Spinal cord (tissue), 10 donors: ENCODE results near the gene GAS2L1. TPM values are rescaled to one million over a fixed set of nuclear protein-coding genes. Genes with fewer than 3 reads are reported as not detected.

ENCODE experiments used
- DNase-seq, 6 donors: peaks; one replicate each; pipeline versions ENCODE4 v3.0.0 to v3.0.0-alpha.2; 2013 to 2015; ENCODE audit warnings: low spot score in 6 of 6, low read depth in 4 of 6
- H3K27ac ChIP-seq: one replicate; pipeline ENCODE4 v1.5.1; 2013; ENCODE audit warnings: low read depth, low read length, control low read depth
- H3K27me3 ChIP-seq: one replicate; pipeline ENCODE4 v1.6.1; 2013; ENCODE audit warnings: low read length; ENCODE audit not compliant: control insufficient read depth, insufficient read depth
- H3K36me3 ChIP-seq: one replicate; pipeline ENCODE4 v1.6.1; 2013; ENCODE audit warnings: low read length; ENCODE audit not compliant: control insufficient read depth, insufficient read depth
- H3K4me1 ChIP-seq: one replicate; pipeline ENCODE4 v1.6.1; 2013; ENCODE audit warnings: low read length; ENCODE audit not compliant: control insufficient read depth, insufficient read depth
- H3K4me3 ChIP-seq: one replicate; pipeline ENCODE4 v1.5.1; 2013; ENCODE audit warnings: low read depth, low read length, control low read depth
- H3K9me3 ChIP-seq: one replicate; pipeline ENCODE4 v1.6.1; 2013; ENCODE audit warnings: low read length; ENCODE audit not compliant: control insufficient read depth, insufficient read depth
- WGBS: methylation state at CpG from one replicate; pipeline ENCODE4 v1.1.5; 2013; ENCODE audit warnings: missing lambda C conversion rate; ENCODE audit not compliant: insufficient coverage; 5-methylcytosine and 5-hydroxymethylcytosine counted together
- polyA plus RNA-seq, 2 donors: library from polyadenylated mRNA; unstranded; fragments of 120-200 nt; gene quantifications; one replicate each; pipeline ENCODE4 v1.2.1, GENCODE V29; 2013; ENCODE audit not compliant: insufficient read length in 2 of 2
- total RNA-seq, 2 donors: library from RNA; depleted of rRNA in 1 of 2; stranded (reverse); fragments of 120-200 nt in 1 of 2; fragments of >200 nt in 1 of 2; gene quantifications; one replicate each; pipeline versions ENCODE4 v1.2.3 to v1.2.4, GENCODE V29; 2013 to 2014
- donor health status: healthy.

Gene GAS2L1
- total and polyA plus RNA-seq, 4 donors, result 5.7 to 28.4 (median 15.2) TPM

DNA sequence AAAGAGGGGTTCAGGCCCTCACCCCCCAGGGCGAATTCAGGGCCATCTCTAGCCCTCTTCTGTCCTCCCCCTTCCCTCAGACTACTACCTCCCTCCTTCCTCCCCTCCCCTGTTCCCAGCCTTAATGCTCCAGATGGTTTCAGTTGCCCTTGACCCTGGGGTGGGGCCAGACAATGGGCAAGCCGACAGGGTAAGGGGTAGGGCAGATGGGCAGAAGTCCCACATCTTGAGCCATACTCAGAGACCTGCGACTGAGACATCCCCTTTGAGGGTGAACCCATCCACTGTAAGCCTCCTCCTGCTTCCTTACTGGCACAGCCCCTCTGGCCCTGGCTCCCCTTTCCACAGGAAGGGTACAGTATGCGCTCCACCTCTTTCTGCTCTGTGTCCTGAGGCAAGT lies 40.5 kb upstream of the GAS2L1 start:
- Histone ChIP-seq H3K36me3 (peaks cover 37% of the 10 kb centered on the region), H3K9me3 (no peaks in the 10 kb centered on the region), H3K4me1 (peaks cover 18% of the 10 kb centered on the region), H3K27me3 (no peaks in the 10 kb centered on the region), H3K4me3 (no peak overlapping the region), H3K27ac (no peak overlapping the region)
- no peak for DNase-seq
- 66% methylated on average over 4 of the region's 4 CpGs for WGBS

GRCh38 chr22:29266564-29267461 lies 39.6 kb upstream of the GAS2L1 start:
- WGBS, result 19% methylated on average over 13 of the region's 13 CpGs
- Histone ChIP-seq H3K4me3 (peak overlapping the region; percentile 100), H3K36me3 (peaks cover 32% of the 10 kb centered on the region), H3K27ac (peak overlapping the region; percentile 33), H3K27me3 (no peaks in the 10 kb centered on the region), H3K9me3 (no peaks in the 10 kb centered on the region), H3K4me1 (peaks cover 18% of the 10 kb centered on the region)
- no peak for DNase-seq

DNA sequence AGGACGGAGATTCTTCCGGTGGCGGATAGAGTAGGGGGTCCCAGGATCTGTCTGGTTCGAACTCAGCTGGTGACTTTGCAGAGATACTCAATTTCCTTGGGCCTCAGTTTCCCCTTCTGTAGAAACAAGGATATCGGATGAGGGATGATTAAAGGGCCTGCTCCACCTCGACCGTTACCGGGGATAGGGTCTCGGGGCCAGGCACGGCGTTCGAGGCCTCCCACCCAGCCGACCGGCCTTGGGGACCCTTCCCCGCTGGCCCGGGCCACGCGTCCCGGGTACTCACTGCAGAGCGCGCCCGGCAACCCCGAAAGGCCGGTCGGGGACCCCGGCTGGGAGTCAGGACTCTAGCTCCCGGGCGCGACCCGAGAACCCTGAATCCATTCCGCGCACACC lies 39.0 kb upstream of the GAS2L1 start:
- Histone ChIP-seq H3K27ac (peak overlapping the region; percentile 99), H3K36me3 (peaks cover 32% of the 10 kb centered on the region), H3K9me3 (no peaks in the 10 kb centered on the region), H3K4me1 (peaks cover 18% of the 10 kb centered on the region), H3K27me3 (no peaks in the 10 kb centered on the region), H3K4me3 (peak overlapping the region; percentile 100)
- under 1% methylated on average over 32 of the region's 32 CpGs for WGBS
- peak in 2 of 6 donors; percentile 6 to 32 for DNase-seq

- Histone ChIP-seq H3K36me3 (peaks cover 28% of the 10 kb centered on the region), H3K9me3 (no peaks in the 10 kb centered on the region), H3K4me1 (peaks cover 18% of the 10 kb centered on the region), H3K27ac (peak within 1 kb of the TSS; percentile 99), H3K27me3 (no peaks in the 10 kb centered on the region), H3K4me3 (peak within 1 kb of the TSS; percentile 100)
- WGBS, result under 1% methylated on average over 65 of the region's 67 CpGs
- DNase-seq, result peak; percentile 90 to 98 (median 96)
Measured at GRCh38 chr22:29267858-29268510, 38.5 kb upstream of the GAS2L1 start, which contains the start of the genes EWSR1 and RHBDD3. Gene EWSR1 (plus strand): TSS chr22:29268268. CDS start chr22:29268337, 69 bp downstream. Gene RHBDD3 (minus strand): TSS chr22:29267981. CDS start chr22:29265626, 2,355 bp downstream.

- peak overlapping the region; percentile 100 for H3K4me3 ChIP-seq
- peak overlapping the region; percentile 99 for H3K27ac ChIP-seq
- H3K4me1 ChIP-seq, result peaks cover 18% of the 10 kb centered on the region
- peaks cover 24% of the 10 kb centered on the region for H3K36me3 ChIP-seq
- 0% methylated on average over 51 of the region's 51 CpGs for WGBS
- H3K27me3 ChIP-seq, result no peaks in the 10 kb centered on the region
- H3K9me3 ChIP-seq, result no peaks in the 10 kb centered on the region
- peak; percentile 46 to 89 (median 64) for DNase-seq
Measured at GRCh38 chr22:29268511-29269229, 37.8 kb upstream of the GAS2L1 start.

DNA sequence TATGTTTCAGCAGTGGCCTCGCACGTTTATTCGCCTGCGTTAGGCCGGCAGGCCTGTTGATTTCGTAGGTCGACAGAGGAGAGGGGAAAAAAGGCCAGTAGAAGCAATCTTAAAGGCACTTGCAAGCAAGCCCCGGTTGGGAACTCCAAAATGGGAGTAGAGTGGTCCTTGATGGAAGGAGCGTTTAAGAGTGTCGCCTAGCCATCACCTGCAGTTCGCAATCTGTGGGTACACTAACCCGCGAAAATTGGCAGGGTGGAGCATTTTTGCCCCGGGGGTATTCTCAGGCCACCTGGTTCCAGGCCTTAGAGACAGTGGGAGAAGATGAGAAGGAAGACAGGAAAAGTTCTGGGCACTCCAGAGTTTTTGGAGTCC lies 37.2 kb upstream of the GAS2L1 start:
- Histone ChIP-seq H3K27me3 (no peaks in the 10 kb centered on the region), H3K4me3 (peak overlapping the region; percentile 100), H3K4me1 (peaks cover 18% of the 10 kb centered on the region), H3K9me3 (no peaks in the 10 kb centered on the region), H3K27ac (peak overlapping the region; percentile 99), H3K36me3 (peaks cover 20% of the 10 kb centered on the region)
- no peak for DNase-seq
- under 1% methylated on average over 14 of the region's 14 CpGs for WGBS

DNA sequence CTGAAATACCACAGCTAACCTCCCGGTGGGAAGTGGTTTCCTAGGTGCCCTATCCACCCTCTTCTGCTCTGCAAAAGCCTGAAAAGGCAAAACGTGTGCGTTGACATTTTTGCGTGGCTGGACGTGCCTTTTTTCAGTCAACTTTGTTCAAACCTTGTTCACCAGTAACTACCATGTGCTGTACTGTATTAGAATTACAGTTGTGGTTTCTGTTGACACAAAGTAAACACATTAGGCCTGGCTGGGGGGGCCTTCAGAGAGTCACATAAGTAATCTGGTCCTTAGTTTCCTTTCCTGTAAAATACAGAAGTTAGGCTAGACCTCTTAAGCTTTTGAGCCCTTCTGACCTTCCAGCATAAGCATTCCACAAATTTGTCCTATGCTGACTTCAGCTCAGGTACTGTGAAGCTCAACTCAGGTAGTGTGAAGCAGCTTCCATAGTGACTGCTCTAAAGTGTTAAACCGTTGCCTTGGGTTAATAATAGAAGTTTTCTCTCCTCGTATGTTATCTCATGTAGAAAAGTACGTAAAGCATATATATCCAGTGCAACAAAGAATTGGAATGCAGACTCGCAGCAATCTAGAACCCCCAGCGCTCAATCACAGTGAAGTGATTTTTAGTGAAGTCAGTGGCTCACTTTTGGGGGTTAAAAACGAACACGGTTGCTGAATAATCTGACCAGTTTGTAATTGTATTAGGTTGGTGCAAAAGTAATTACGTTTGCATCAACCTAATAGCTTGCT lies 36.5 kb upstream of the GAS2L1 start:
- Histone ChIP-seq H3K36me3 (peaks cover 15% of the 10 kb centered on the region), H3K4me1 (peaks cover 18% of the 10 kb centered on the region), H3K27ac (no peak overlapping the region), H3K4me3 (peak overlapping the region; percentile 100), H3K27me3 (no peaks in the 10 kb centered on the region), H3K9me3 (no peaks in the 10 kb centered on the region)
- DNase-seq, result no peak
- WGBS, result 21% methylated on average over 7 of the region's 13 CpGs

DNA sequence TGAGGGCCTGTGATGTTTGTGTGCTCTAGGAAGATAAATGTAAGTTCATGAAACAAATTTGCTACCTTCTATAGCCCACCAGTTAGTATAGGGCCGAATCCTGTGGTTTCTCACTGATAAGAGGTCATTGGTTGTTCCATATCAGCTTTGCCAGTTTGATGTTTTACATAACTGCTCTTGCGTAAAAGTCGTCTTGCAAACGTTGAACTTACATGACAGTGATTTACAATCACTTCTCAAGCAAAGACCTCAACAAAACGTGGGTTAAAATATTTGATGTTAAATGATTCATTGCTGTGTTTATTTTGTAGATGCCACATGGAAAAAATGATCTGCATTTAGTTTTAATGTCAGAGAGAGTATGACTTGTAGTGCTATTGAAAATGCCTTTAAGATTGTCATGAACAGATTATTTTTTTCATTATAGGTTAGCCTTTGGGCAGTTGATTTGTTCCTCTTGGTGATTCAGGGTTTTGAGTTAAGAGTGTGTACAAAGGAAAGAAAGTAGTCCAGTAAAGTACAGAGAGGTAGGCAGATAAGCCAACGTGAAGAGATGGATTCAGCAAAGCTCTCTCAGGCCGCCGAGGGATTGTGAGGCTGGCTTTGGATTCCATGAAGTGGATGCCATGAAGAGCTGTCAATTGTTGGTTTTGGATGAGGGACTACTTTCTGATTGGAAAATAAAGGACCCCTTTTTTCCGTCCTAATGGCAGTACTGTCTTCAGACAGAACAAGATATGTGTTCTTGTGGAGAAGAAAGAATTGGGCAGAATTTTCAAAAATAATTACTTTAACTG lies 35.8 kb upstream of the GAS2L1 start:
- Histone ChIP-seq H3K27me3 (no peaks in the 10 kb centered on the region), H3K36me3 (peaks cover 8% of the 10 kb centered on the region), H3K4me3 (peak overlapping the region; percentile 100), H3K4me1 (peaks cover 18% of the 10 kb centered on the region), H3K9me3 (no peaks in the 10 kb centered on the region), H3K27ac (no peak overlapping the region)
- no peak for DNase-seq
- 14% methylated on average over 3 of the region's 9 CpGs for WGBS
